ENCODE results near the gene BPIFA1. TPM values are rescaled to one million over a fixed set of nuclear protein-coding genes. Genes with fewer than 3 reads are reported as not detected.

BPIFA1 gene
- total and polyA plus RNA-seq, 2 donors (not counting 1 experiment from before 2014, with no cell fraction given): not detected

DNA sequence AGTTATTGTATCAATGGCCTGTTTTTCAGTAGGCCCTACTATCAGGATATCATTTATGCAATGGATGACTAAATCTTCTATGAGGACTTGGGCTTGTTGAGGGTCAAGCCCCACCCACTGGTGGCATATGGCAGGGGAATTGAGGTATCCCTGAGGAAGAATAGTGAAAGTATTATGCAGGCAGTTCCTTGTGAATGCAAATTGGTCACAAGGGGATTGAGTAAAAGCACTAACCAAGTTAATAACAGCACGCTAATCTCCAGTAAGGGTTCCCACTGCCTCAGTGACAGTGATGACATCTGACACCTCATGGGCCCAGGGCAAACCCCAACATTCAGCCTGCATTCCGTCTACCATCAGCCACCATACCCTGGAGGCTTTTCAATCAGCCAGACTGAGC is 14.9 kb downstream of the BPIFA1 start:
- no peak overlapping the region for H2AFZ ChIP-seq (ENCODE audit: low read length)
- H3K27ac ChIP-seq (ENCODE audit: insufficient read depth, low read length): no peak overlapping the region
- no peak overlapping the region for H3K9ac ChIP-seq (ENCODE audit: insufficient read depth, low read length)
- TF ChIP-seq, protein P1, sequence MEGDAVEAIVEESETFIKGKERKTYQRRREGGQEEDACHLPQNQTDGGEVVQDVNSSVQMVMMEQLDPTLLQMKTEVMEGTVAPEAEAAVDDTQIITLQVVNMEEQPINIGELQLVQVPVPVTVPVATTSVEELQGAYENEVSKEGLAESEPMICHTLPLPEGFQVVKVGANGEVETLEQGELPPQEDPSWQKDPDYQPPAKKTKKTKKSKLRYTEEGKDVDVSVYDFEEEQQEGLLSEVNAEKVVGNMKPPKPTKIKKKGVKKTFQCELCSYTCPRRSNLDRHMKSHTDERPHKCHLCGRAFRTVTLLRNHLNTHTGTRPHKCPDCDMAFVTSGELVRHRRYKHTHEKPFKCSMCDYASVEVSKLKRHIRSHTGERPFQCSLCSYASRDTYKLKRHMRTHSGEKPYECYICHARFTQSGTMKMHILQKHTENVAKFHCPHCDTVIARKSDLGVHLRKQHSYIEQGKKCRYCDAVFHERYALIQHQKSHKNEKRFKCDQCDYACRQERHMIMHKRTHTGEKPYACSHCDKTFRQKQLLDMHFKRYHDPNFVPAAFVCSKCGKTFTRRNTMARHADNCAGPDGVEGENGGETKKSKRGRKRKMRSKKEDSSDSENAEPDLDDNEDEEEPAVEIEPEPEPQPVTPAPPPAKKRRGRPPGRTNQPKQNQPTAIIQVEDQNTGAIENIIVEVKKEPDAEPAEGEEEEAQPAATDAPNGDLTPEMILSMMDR (conservative IDR thresholded peaks at IDR 0.05 in 1 of 2, IDR thresholded peaks at IDR 0.05 in 1 of 2; ENCODE audit: low read depth in 1 of 2, low read length in 2 of 2): no peak
- no peak for TF ChIP-seq EZH2 (IDR thresholded peaks at IDR 0.05; ENCODE audit: low read length, missing control alignments)
- no peaks in the 10 kb centered on the region for H3K36me3 ChIP-seq (ENCODE audit: control insufficient read depth, insufficient read depth, low read length)
- H3K79me2 ChIP-seq (ENCODE audit: control insufficient read depth, insufficient read depth, low read length): no peaks in the 10 kb centered on the region
- no peak for DNase-seq (ENCODE audit: low read depth in 2 of 2)
- H4K20me1 ChIP-seq (ENCODE audit: control insufficient read depth, extremely low read depth, insufficient read depth, low read length): no peaks in the 10 kb centered on the region
- H3K9me3 ChIP-seq (ENCODE audit: control insufficient read depth, insufficient read depth, low read depth, low read length): no peaks in the 10 kb centered on the region
- H3K4me1 ChIP-seq (ENCODE audit: control insufficient read depth, extremely low read depth, insufficient read depth, low read length): no peaks in the 10 kb centered on the region
- H3K4me2 ChIP-seq (ENCODE audit: extremely low read depth, insufficient read depth, low read length): no peak overlapping the region
- H3K4me3 ChIP-seq (replicated peaks in 1 of 4; ENCODE audit: control extremely low read depth in 1 of 4, insufficient read depth in 1 of 4, low read depth in 3 of 4, low read length in 4 of 4): no peak overlapping the region
- no peaks in the 10 kb centered on the region for H3K27me3 ChIP-seq (ENCODE audit: control insufficient read depth, insufficient read depth, low read length)

DNA sequence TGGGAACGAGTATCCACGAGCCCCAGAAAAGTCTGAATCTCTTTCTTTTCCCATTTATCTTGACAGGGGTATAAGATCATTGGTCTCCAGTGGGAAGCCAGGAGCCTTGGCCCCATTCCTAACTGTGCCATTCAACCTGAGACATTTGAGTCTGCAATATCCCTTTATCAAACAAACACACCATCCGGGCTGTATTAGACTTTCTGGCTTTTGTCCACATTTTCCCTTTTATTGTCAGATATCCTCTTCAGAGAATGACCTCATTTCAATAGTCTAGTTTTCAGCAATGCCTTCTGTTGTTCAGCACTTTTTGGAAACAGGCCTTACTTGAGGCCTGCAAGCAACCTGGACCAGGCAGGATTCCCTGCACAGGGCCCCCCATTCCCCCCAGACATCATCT is 15.7 kb downstream of the BPIFA1 start:
- H3K4me3 ChIP-seq (replicated peaks in 1 of 4; ENCODE audit: control extremely low read depth in 1 of 4, insufficient read depth in 1 of 4, low read depth in 3 of 4, low read length in 4 of 4): no peak overlapping the region
- H3K9ac ChIP-seq (ENCODE audit: insufficient read depth, low read length): no peak overlapping the region
- H3K79me2 ChIP-seq (ENCODE audit: control insufficient read depth, insufficient read depth, low read length): no peaks in the 10 kb centered on the region
- no peak overlapping the region for H3K4me2 ChIP-seq (ENCODE audit: extremely low read depth, insufficient read depth, low read length)
- no peaks in the 10 kb centered on the region for H4K20me1 ChIP-seq (ENCODE audit: control insufficient read depth, extremely low read depth, insufficient read depth, low read length)
- TF ChIP-seq, protein P1 (conservative IDR thresholded peaks at IDR 0.05 in 1 of 2, IDR thresholded peaks at IDR 0.05 in 1 of 2; ENCODE audit: low read depth in 1 of 2, low read length in 2 of 2): no peak
- no peak for TF ChIP-seq EZH2 (IDR thresholded peaks at IDR 0.05; ENCODE audit: low read length, missing control alignments)
- no peaks in the 10 kb centered on the region for H3K36me3 ChIP-seq (ENCODE audit: control insufficient read depth, insufficient read depth, low read length)
- H3K27me3 ChIP-seq (ENCODE audit: control insufficient read depth, insufficient read depth, low read length): no peaks in the 10 kb centered on the region
- H2AFZ ChIP-seq (ENCODE audit: low read length): no peak overlapping the region
- DNase-seq (ENCODE audit: low read depth in 2 of 2): no peak
- no peak overlapping the region for H3K27ac ChIP-seq (ENCODE audit: insufficient read depth, low read length)
- H3K9me3 ChIP-seq (ENCODE audit: control insufficient read depth, insufficient read depth, low read depth, low read length): no peaks in the 10 kb centered on the region
- H3K4me1 ChIP-seq (ENCODE audit: control insufficient read depth, extremely low read depth, insufficient read depth, low read length): no peaks in the 10 kb centered on the region

DNA sequence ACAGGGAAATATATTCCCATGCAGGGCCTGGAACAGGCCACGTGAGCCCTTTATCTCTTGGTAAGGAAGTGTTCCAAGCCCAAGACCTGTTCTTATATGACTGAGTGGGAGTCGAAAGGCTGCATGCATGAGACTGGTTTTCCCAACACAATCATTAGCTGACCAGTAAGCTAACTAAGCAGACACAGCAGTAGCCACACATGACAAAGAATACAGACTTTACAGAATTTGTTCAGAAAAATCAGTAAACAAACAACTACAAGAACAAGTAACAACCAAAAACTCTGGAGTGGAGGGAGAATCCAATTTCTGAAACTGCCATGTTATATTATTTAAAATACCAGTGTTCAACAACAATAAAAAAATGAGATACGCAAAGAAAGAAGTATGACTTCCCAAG is 16.7 kb downstream of the BPIFA1 start:
- Histone ChIP-seq H3K9me3 (ENCODE audit: control insufficient read depth, insufficient read depth, low read depth, low read length) (no peaks in the 10 kb centered on the region), H3K9ac (ENCODE audit: insufficient read depth, low read length) (no peak overlapping the region), H3K4me3 (replicated peaks in 1 of 4; ENCODE audit: control extremely low read depth in 1 of 4, insufficient read depth in 1 of 4, low read depth in 3 of 4, low read length in 4 of 4) (no peak overlapping the region), H3K4me2 (ENCODE audit: extremely low read depth, insufficient read depth, low read length) (no peak overlapping the region), H3K36me3 (ENCODE audit: control insufficient read depth, insufficient read depth, low read length) (no peaks in the 10 kb centered on the region), H3K79me2 (ENCODE audit: control insufficient read depth, insufficient read depth, low read length) (no peaks in the 10 kb centered on the region), H2AFZ (ENCODE audit: low read length) (no peak overlapping the region), H3K4me1 (ENCODE audit: control insufficient read depth, extremely low read depth, insufficient read depth, low read length) (no peaks in the 10 kb centered on the region), H4K20me1 (ENCODE audit: control insufficient read depth, extremely low read depth, insufficient read depth, low read length) (no peaks in the 10 kb centered on the region), H3K27ac (ENCODE audit: insufficient read depth, low read length) (no peak overlapping the region), H3K27me3 (ENCODE audit: control insufficient read depth, insufficient read depth, low read length) (no peaks in the 10 kb centered on the region)
- no peak for TF ChIP-seq EZH2 (IDR thresholded peaks at IDR 0.05; ENCODE audit: low read length, missing control alignments)
- TF ChIP-seq, protein P1 (conservative IDR thresholded peaks at IDR 0.05 in 1 of 2, IDR thresholded peaks at IDR 0.05 in 1 of 2; ENCODE audit: low read depth in 1 of 2, low read length in 2 of 2): no peak
- DNase-seq (ENCODE audit: low read depth in 2 of 2): no peak

All from fibroblast of lung (primary cell).